Measurements from ENCODE around the gene FBLIM1.

Gene FBLIM1

GRCh38 chr1:15748690-15749398, 9.8 kb upstream of the FBLIM1 start:
- FAIRE-seq = no peak

- no peak for FAIRE-seq
These were observed 8.9 kb upstream of the FBLIM1 start for GRCh38 chr1:15749399-15750291.

DNA sequence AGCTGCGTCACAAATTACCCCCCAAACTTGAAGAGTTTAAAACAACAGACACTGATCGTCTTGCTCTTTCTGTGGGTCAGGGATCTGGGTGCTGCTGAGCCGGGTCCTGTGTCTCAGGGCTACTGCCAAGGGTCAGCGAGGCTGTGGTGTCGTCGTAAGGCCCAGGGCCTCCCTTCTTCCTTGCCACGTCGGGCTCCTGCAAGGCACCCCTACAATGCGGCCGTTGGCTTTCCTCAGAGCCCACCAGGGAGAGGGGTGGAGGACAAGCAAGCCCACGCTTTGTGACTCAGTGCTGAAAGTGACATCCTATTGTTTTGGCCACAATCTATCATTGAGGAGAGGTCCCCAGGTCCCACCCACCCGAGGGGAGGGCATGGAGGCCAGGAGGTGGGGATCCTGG, 7.7 kb upstream of the FBLIM1 start:
- no peak for FAIRE-seq

- FAIRE-seq = no peak
These were observed 6.9 kb upstream of the FBLIM1 start for GRCh38 chr1:15751717-15752116.

DNA sequence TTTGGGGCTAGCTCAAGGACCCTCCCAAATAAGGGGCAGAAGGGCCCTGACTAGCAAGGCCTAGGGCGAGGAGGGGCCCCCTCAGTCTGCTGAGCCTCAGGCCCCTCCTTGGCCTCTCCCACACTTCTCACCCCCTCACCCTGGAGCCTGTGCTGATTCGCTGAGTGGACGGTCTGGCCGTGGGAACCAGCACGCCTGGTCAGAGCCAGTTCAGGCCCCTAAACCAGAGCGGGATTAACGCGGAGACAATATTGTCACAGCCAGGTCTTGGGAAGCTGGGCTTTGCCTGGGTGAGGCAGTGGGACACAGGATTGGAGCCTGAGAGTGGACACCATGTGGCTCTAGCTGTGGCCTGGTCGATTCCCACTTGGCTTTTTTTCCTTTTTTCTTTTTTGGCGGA, 4.8 kb upstream of the FBLIM1 start:
- no peak for FAIRE-seq

DNA sequence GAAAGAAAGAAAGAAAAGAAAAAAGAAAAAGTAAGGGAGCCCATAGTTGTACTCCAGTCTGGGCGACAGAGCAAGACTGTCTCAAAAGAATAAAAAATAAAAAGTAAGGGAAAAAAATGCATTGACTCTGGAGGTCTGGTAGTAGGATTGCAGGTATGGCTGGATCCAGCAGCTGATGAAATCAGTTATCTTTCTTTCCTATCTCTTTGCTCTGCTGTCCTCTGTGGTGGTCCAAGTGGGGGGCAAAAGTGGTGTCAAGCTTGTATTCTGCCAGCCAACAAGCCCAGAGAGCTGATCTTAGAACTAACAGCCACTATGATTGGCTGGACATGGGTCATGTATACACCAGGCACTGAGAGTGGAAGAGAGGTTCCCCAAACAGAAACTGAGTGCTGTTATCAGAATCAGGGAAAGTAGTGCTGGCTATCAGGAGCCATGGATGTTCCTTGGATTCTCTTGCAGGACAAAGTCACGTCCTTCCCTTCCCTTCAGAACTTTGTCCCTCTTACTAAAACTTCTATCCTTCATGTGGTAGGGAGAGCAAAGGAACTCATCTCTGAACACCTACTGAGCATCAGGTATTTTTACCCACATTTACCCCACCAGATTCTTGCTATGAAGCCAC, 3.5 kb upstream of the FBLIM1 start:
- no peak for FAIRE-seq

DNA sequence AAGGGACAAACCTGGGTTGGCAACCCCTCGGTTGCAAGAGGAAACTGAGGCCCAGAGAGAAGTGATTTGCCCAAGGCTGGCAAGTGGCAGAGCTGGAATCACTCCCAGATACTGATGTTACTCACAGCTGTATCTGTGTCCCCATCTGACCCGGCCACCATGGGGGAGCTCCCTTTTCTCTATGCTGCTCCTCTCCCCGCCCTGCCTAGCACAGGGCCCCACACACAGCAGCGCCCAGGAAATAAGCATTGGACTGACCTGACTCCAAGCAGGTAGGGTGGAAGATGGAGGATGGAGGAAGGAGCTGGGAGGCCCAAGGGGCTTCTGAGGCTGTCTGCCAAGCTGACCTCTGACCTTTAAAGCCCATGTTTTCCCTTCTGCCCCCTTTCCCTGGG, 3.0 kb upstream of the FBLIM1 start:
- no peak for FAIRE-seq

GRCh38 chr1:15756143-15757015, 2.2 kb upstream of the FBLIM1 start:
- no peak for FAIRE-seq

DNA sequence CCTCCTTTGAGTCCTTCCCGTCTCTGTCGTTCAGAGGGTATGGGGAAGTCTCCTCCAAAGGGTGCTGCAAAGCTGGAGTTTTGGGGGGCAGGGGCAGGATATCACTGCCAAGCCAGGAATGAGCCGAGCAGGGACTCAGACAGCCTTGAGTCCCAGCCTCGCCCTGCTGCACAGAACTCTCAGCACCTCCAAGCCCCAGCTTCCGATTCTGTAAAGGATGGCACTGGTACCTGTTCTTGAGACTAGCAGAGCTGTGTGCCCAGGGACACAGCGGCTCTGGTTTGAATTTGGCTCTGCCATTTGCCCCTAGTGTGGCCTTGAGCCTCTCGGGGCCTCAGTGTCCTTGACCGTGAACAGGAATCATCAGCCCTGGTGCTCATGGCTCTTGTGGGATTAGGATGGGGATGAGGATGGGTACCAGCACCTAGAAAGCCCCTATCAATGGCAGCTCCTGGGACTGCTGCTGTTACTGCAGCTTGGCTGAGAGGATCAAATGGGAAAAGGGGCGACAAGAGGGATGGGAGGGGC, 1.5 kb upstream of the FBLIM1 start:
- FAIRE-seq = no peak

DNA sequence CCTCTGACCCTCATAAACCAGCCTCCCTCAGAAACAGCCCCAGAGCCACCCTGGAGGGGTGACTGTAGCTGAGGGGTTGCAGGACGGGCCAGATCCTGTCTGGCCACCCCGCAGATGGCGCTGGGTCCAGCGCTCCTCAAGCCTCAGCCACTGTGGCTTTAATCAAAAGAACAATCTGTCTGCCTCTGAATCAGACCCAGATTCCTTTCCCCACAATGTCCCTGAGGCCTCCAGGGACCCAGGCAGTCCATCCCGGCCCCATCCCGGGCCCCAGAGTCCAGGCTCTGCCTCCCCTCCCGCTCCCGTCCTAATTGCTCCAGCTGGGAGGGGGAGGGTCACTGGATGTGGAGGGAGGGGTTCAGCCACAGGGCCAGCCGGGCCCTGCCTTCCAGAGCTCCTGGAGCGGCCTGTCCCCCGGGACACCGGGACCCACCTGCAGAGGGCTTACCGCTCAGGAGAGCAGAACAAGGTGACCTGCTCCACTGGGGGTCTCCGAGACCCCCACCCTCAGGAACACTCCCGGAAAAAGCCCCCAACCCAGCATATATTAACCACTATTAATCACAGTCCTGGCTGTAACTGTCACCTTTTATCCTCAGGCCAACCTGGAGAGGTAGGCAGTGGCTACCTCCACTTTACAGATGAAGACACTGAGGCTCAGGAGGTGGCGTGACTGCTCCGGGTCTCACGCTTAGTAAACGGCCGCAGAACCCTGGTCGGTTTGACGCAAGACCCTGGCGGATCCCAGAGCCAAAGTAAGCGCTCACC, 836 bp upstream of the FBLIM1 start:
- no peak for FAIRE-seq

DNA sequence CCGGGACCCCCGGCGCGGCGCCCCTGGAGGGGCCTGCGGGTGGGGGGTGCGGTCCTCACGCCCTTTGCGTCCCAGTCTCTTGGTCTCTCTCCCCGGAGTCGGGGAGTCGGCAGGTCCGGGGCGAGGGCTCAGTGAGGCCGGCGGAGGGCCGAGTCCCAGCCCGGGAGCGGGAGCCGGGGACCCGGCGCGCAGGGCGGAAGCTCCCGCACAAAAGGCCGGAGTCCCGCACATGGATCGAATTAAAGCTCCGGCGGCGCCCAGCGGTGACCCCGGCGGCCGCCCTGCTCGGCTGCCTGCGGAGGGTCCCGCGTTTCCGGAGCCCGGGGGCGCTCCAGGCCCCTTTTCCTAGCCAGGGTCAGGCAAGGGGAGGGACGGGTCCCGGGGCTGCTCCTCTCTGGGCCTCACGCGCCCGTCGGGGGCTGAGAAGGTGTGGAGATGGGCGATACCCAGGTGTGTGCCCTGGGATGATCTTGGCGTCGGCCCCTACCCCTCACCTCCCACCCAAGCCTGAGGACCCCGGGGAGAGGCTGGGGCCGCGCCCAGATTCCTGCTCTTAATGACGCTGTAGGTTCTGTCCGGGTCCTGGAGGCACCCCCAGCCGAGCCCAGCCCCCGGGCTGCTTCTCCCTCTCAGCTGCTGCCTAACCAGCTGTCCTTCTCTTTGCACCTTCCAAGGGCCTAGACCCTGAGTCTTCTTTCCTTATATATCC, 512 bp downstream of the FBLIM1 start:
- no peak for FAIRE-seq

- no peak for FAIRE-seq
These were observed 2.1 kb downstream of the FBLIM1 start for GRCh38 chr1:15760520-15761211.

DNA sequence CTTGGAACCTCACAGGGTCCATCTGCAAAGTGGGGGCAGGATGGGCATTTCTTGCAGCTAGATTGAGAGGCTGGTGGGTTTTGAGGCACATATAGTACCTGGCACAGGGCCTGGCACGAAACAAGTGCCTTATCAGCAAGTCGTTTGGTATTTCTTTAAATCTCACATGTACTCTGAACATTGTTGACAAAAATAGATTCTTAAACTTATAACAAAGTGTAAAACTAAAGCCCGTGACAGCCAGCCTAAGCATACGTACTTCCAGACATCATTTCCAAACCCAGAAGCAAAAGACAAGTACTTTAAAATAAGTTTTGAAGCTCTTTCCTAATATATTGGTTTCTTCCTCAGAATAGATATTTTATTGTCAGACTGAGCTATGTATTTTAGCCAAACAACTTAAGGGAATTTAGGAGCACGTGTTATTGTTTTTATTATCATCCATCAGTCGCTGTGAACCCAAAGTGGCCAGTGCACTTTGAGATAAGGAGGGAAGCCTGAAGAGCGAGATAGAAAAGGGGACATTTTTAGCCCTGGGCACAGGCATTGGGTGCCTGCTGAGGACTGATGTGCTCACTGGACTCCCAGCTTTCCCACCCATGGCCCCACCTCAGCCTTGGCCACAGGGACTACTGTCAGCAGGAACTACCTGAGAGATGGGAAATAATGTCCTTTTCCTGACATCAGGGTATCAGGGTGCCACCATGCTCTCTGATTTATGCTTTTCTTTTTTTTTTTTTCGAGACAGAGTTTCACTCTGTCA, 3.0 kb downstream of the FBLIM1 start:
- no peak for FAIRE-seq

DNA sequence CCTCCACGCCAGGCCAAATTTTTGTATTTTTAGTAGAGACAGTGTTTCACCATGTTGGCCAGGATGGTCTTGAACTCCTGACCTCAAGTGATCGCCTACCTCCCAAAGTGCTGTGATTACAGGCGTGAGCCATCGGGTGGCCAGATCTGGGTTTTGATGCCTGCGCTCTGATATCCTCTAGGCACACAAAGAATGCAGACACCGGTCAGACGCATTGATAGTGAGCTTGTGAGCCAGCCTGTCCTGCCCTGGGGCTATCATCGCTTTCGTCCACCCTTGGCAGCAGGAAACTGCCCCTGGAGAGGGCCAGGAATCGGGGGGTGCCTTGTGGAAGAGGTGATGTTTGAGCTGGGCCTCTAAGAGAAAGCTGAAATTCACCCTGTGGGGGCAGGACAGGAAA, 4.0 kb downstream of the FBLIM1 start:
- no peak for FAIRE-seq

- no peak for FAIRE-seq
These were observed 5.7 kb downstream of the FBLIM1 start for GRCh38 chr1:15764269-15764764.

DNA sequence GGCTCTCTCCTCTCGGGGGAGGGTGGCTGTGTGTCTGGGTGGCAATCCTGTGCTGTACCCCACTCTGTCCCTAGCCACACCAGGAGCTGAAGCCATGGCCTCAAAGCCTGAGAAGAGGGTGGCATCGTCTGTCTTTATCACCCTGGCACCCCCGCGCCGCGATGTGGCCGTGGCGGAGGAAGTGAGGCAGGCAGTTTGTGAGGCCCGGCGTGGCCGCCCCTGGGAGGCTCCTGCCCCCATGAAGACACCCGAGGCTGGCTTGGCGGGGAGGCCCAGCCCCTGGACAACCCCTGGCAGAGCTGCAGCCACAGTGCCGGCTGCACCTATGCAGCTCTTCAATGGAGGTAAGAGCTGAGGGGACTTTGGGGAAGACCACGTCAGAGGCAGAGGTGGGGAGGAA, 6.3 kb downstream of the FBLIM1 start:
- no peak for FAIRE-seq

DNA sequence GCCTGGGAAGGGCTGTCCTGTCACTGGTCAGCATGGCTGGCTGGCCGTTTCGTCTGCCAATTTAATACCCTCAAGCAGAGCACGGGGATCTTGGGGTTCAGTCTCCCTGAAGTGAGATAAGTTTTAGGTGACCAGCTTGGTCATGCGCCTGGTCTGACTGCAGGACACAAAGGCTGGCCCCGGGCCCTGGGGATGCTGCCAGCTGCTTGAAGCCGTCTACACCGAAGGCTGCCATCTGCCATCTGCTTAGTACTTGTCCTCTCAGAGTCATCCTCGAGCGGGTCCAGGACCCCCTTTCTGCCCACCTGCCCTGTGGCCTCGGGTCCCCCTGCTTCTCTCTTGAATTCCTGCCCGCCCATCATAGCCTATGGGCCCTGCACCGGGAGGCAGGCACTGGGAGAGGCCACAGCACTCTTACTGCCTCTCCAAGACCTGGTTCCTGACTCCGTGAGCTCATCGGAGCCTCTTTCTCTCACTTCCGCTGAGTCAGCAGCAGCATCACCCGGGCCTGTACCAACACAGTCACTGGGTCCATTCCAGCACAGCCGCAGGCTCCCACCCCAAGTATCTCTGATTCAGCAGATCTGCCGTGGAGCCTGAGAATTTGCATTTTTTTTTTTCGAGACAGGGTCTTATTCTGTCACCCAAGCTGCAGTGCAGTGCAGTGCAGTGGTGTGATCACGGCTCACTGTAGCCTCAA, 7.0 kb downstream of the FBLIM1 start:
- no peak for FAIRE-seq

DNA sequence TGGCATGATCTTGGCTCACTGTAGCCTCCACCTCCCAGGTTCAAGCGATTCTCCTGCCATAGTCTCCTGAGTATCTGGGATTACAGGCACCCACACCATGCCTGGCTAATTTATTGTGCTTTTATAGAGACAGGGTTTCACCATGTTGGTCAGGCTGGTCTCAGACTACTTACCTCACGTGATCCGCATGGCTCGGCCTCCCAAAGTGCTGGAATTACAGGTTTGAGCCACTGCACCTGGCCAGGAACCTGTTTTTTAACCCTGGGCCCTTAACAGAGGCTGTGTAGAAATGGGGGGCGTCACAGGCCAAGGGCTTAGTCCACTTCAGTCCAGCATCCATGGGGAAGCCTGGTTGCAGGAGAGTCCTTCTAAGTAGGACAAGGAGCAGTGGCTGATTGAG, 9.3 kb downstream of the FBLIM1 start:
- FAIRE-seq = no peak

GRCh38 chr1:15768388-15768787, 9.8 kb downstream of the FBLIM1 start:
- no peak for FAIRE-seq
